Measurements from ENCODE around the gene GGT6. TPM values are rescaled to one million over a fixed set of nuclear protein-coding genes. Genes with fewer than 3 reads are reported as not detected.

The GGT6 gene
- polyA plus RNA-seq, 2 of the 4 experiments (the other 2 are of a cell fraction): not detected

- ChIA-PET POLR2A (interaction anchor here (0.6 to 2.3 kb wide), 11 partner anchors 10 to 181 kb away, joined by 3 to 13 read pairs (median 5); partner anchors contain the start of gene SPNS2), CTCF (interaction anchor here (1.0 to 5.9 kb wide), 5 partner anchors 11 to 62 kb away, joined by 3 to 78 read pairs (median 4); no protein-coding TSS in a partner anchor)
- FAIRE-seq (peak; percentile 94), ATAC-seq (peak; percentile 92 to 97), DNase-seq (ENCODE audit: low read depth in 1 of 2, low spot score in 1 of 2) (peak; percentile 97 to 100)
- WGBS (ENCODE audit: missing lambda C conversion rate): 2% methylated on average over 44 of the region's 69 CpGs
- Histone ChIP-seq H3K4me2 (peak within 1 kb of the TSS; percentile 87), H3K27ac (peak within 1 kb of the TSS; percentile 84 to 89), H3K4me3 (peak within 1 kb of the TSS; percentile 92), H3K4me1 (peaks cover 16% of the 10 kb centered on the region), H3K9me3 (no peaks in the 10 kb centered on the region)
- TF ChIP-seq EHMT2 (IDR thresholded peaks at IDR 0.05; ENCODE audit: low read depth) (no peak), PHF8 (IDR thresholded peaks at IDR 0.05; ENCODE audit: borderline replicate concordance, low read depth) (peak; percentile 80), KDM5A (IDR thresholded peaks at IDR 0.05) (0 out of 2 replicates have a peak, but pooled peaks have one; percentile 27), EHF (CRISPR knock-in tag; IDR thresholded peaks at IDR 0.05) (no peak; the same call in 1 of the 2 replicates), FOXS1 (CRISPR knock-in tag; IDR thresholded peaks at IDR 0.05) (no peak), POLR2A (IDR thresholded peaks at IDR 0.05; ENCODE audit: low read length) (peak; percentile 91), CEBPB (IDR thresholded peaks at IDR 0.05) (no peak), FOSL2 (IDR thresholded peaks at IDR 0.05) (no peak), FOSL2 (CRISPR knock-in tag; IDR thresholded peaks at IDR 0.05) (no peak), E2F6 (IDR thresholded peaks at IDR 0.05; ENCODE audit: borderline replicate concordance, low read depth) (peak; percentile 93), POLR2AphosphoS2 (conservative IDR thresholded peaks at IDR 0.05; ENCODE audit: low read length) (no peak), TFCP2L1 (CRISPR knock-in tag; IDR thresholded peaks at IDR 0.05) (0 out of 2 replicates have a peak, but pooled peaks have one; percentile 10), CTCF (IDR thresholded peaks at IDR 0.05) (no peak), NPAS2 (CRISPR knock-in tag; IDR thresholded peaks at IDR 0.05; ENCODE audit: borderline replicate concordance) (no peak), MAX (IDR thresholded peaks at IDR 0.05) (peak; percentile 99), NR3C1 (IDR thresholded peaks at IDR 0.05) (no peak), REST (IDR thresholded peaks at IDR 0.05) (no peak; the same call in 1 of the 2 replicates), ZNF302 (CRISPR knock-in tag; IDR thresholded peaks at IDR 0.05) (no peak), RFX5 (IDR thresholded peaks at IDR 0.05) (no peak), CBX2 (IDR thresholded peaks at IDR 0.05; ENCODE audit: borderline replicate concordance, low read depth) (no peak), RNF2 (IDR thresholded peaks at IDR 0.05; ENCODE audit: borderline replicate concordance, low read depth) (no peak), ZSCAN20 (CRISPR knock-in tag; IDR thresholded peaks at IDR 0.05) (no peak), HOXA7 (CRISPR knock-in tag; IDR thresholded peaks at IDR 0.05) (no peak), HES2 (IDR thresholded peaks at IDR 0.05) (no peak), MAZ (IDR thresholded peaks at IDR 0.05; ENCODE audit: borderline replicate concordance, low read depth, low read length) (no peak), ZFP36 (IDR thresholded peaks at IDR 0.05; ENCODE audit: borderline replicate concordance, partially characterized antibody) (no peak), CBX8 (IDR thresholded peaks at IDR 0.05) (no peak), ELK1 (IDR thresholded peaks at IDR 0.05; ENCODE audit: low read depth, low read length) (no peak), EP300 (IDR thresholded peaks at IDR 0.05) (no peak), JUNB (IDR thresholded peaks at IDR 0.05) (no peak), SMC3 (IDR thresholded peaks at IDR 0.05) (no peak), TP53 (CRISPR knock-in tag; IDR thresholded peaks at IDR 0.05) (no peak), FOSB (CRISPR knock-in tag; IDR thresholded peaks at IDR 0.05) (no peak), ESRRA (IDR thresholded peaks at IDR 0.05; ENCODE audit: borderline replicate concordance, low read length) (no peak), CHD4 (IDR thresholded peaks at IDR 0.05; ENCODE audit: borderline replicate concordance) (no peak)
Measured at GRCh38 chr17:4554997-4555799, 5.2 kb downstream of the GGT6 start, which contains the start of gene MYBBP1A. Gene MYBBP1A (minus strand): TSS chr17:4555384. CDS start chr17:4555324, 60 bp downstream.
